K562 (cell line): ENCODE data around the gene IL17RA. TPM values are rescaled to one million over a fixed set of nuclear protein-coding genes. Genes with fewer than 3 reads are reported as not detected.

Experiments
- ELF1 ChIP-seq: fragments of 200-800 bp; sonication (Bioruptor generic); IDR thresholded peaks from 2 replicates; pipeline ENCODE4 v1.6.1; 2016; ENCODE audit warnings: missing genetic modification characterization, missing compliant biosample characterization
- HDAC8 ChIP-seq: fragments of 450-650 bp; IDR thresholded peaks from 2 replicates; pipeline ENCODE4 v1.6.1; 2016; ENCODE audit warnings: mild to moderate bottlenecking, missing genetic modification characterization, moderate library complexity, missing compliant biosample characterization
- ZNF717 ChIP-seq: fragments of 250-450 bp; sonication (Bioruptor Pico); IDR thresholded peaks from 2 replicates; pipeline ENCODE4 v1.5.0; 2021
- polyA plus RNA-seq, 8 experiments: library from polyadenylated mRNA; depleted of rRNA in 4 of 8; stranded (reverse) in 5 of 8; unstranded in 3 of 8; fragments of >200 nt; fragmentation: Nextera tagmentation in 2 of 8; fragmentation: Illumina TruSeq in 1 of 8; extraction: Ambion mirVana in 2 of 8; extraction: Trizol in 1 of 8; gene quantifications; 2 replicates each; pipeline versions ENCODE4 v1.2.1 to v1.2.3, GENCODE V29; 2011 to 2014; ENCODE audit warnings: inconsistent platforms in 1 of 8, missing spikeins in 1 of 8
- total RNA-seq, 7 experiments: library from RNA; depleted of rRNA in 6 of 7; stranded (reverse); fragments of >200 nt in 6 of 7; fragmentation: Illumina TruSeq in 2 of 7; extraction: Trizol in 2 of 7; gene quantifications; 2 replicates each; pipeline versions ENCODE4 v1.2.1 to v1.2.3, GENCODE V29; 2011 to 2021; ENCODE audit warnings: low replicate concordance in 1 of 7
- TF ChIP-seq, protein P1 (sequence below): fragments of 200-600 bp; sonication (generic); IDR thresholded peaks from one replicate; pipeline ENCODE4 v1.6.1; 2012; ENCODE audit warnings: mild to moderate bottlenecking, low read depth, low read length, inconsistent platforms
- TF ChIP-seq, protein P2 (sequence below): sonication (generic); formaldehyde crosslinking; IDR thresholded peaks from 2 replicates; pipeline ENCODE4 v1.8.0; 2022; ENCODE audit warnings: mild to moderate bottlenecking, missing genetic modification reagents

Gene IL17RA
- total and polyA plus RNA-seq, 9 of the 15 experiments (the other 6 are each of a cell fraction or from before 2014, with no cell fraction given): 0.17 to 11.8 (median 3.7) TPM

DNA sequence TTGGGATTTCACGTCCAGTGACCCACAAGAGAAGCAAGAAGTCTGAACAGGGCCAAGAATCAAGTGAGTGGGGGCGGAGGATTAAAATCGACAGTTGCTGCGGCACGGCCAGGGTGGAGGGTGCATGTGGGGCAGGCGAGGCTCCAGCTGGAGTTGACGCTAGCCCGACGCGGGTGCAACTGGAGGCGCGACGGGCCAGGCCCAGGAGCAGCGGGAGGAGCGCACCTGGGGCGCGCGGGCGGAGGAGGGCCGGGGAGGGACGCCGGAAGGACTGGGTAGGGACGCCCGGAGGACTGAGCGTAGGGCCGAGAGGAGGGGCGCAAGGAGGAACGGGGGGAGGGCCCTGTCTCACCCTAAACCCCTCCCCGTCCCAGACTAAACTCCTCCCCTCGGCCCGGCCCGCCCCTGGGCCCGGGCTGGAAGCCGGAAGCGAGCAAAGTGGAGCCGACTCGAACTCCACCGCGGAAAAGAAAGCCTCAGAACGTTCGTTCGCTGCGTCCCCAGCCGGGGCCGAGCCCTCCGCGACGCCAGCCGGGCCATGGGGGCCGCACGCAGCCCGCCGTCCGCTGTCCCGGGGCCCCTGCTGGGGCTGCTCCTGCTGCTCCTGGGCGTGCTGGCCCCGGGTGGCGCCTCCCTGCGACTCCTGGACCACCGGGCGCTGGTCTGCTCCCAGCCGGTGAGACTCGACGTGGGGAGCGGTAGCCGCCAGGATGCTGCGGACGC is at the start of gene IL17RA (continued):
- TF ChIP-seq, protein P1, sequence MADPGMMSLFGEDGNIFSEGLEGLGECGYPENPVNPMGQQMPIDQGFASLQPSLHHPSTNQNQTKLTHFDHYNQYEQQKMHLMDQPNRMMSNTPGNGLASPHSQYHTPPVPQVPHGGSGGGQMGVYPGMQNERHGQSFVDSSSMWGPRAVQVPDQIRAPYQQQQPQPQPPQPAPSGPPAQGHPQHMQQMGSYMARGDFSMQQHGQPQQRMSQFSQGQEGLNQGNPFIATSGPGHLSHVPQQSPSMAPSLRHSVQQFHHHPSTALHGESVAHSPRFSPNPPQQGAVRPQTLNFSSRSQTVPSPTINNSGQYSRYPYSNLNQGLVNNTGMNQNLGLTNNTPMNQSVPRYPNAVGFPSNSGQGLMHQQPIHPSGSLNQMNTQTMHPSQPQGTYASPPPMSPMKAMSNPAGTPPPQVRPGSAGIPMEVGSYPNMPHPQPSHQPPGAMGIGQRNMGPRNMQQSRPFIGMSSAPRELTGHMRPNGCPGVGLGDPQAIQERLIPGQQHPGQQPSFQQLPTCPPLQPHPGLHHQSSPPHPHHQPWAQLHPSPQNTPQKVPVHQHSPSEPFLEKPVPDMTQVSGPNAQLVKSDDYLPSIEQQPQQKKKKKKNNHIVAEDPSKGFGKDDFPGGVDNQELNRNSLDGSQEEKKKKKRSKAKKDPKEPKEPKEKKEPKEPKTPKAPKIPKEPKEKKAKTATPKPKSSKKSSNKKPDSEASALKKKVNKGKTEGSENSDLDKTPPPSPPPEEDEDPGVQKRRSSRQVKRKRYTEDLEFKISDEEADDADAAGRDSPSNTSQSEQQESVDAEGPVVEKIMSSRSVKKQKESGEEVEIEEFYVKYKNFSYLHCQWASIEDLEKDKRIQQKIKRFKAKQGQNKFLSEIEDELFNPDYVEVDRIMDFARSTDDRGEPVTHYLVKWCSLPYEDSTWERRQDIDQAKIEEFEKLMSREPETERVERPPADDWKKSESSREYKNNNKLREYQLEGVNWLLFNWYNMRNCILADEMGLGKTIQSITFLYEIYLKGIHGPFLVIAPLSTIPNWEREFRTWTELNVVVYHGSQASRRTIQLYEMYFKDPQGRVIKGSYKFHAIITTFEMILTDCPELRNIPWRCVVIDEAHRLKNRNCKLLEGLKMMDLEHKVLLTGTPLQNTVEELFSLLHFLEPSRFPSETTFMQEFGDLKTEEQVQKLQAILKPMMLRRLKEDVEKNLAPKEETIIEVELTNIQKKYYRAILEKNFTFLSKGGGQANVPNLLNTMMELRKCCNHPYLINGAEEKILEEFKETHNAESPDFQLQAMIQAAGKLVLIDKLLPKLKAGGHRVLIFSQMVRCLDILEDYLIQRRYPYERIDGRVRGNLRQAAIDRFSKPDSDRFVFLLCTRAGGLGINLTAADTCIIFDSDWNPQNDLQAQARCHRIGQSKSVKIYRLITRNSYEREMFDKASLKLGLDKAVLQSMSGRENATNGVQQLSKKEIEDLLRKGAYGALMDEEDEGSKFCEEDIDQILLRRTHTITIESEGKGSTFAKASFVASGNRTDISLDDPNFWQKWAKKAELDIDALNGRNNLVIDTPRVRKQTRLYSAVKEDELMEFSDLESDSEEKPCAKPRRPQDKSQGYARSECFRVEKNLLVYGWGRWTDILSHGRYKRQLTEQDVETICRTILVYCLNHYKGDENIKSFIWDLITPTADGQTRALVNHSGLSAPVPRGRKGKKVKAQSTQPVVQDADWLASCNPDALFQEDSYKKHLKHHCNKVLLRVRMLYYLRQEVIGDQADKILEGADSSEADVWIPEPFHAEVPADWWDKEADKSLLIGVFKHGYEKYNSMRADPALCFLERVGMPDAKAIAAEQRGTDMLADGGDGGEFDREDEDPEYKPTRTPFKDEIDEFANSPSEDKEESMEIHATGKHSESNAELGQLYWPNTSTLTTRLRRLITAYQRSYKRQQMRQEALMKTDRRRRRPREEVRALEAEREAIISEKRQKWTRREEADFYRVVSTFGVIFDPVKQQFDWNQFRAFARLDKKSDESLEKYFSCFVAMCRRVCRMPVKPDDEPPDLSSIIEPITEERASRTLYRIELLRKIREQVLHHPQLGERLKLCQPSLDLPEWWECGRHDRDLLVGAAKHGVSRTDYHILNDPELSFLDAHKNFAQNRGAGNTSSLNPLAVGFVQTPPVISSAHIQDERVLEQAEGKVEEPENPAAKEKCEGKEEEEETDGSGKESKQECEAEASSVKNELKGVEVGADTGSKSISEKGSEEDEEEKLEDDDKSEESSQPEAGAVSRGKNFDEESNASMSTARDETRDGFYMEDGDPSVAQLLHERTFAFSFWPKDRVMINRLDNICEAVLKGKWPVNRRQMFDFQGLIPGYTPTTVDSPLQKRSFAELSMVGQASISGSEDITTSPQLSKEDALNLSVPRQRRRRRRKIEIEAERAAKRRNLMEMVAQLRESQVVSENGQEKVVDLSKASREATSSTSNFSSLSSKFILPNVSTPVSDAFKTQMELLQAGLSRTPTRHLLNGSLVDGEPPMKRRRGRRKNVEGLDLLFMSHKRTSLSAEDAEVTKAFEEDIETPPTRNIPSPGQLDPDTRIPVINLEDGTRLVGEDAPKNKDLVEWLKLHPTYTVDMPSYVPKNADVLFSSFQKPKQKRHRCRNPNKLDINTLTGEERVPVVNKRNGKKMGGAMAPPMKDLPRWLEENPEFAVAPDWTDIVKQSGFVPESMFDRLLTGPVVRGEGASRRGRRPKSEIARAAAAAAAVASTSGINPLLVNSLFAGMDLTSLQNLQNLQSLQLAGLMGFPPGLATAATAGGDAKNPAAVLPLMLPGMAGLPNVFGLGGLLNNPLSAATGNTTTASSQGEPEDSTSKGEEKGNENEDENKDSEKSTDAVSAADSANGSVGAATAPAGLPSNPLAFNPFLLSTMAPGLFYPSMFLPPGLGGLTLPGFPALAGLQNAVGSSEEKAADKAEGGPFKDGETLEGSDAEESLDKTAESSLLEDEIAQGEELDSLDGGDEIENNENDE: no peak
- TF ChIP-seq HDAC8 (no peak), ZNF717 (CRISPR knock-in tag) (no peak), ELF1 (tag) (peak; percentile 85)
- TF ChIP-seq, protein P2, sequence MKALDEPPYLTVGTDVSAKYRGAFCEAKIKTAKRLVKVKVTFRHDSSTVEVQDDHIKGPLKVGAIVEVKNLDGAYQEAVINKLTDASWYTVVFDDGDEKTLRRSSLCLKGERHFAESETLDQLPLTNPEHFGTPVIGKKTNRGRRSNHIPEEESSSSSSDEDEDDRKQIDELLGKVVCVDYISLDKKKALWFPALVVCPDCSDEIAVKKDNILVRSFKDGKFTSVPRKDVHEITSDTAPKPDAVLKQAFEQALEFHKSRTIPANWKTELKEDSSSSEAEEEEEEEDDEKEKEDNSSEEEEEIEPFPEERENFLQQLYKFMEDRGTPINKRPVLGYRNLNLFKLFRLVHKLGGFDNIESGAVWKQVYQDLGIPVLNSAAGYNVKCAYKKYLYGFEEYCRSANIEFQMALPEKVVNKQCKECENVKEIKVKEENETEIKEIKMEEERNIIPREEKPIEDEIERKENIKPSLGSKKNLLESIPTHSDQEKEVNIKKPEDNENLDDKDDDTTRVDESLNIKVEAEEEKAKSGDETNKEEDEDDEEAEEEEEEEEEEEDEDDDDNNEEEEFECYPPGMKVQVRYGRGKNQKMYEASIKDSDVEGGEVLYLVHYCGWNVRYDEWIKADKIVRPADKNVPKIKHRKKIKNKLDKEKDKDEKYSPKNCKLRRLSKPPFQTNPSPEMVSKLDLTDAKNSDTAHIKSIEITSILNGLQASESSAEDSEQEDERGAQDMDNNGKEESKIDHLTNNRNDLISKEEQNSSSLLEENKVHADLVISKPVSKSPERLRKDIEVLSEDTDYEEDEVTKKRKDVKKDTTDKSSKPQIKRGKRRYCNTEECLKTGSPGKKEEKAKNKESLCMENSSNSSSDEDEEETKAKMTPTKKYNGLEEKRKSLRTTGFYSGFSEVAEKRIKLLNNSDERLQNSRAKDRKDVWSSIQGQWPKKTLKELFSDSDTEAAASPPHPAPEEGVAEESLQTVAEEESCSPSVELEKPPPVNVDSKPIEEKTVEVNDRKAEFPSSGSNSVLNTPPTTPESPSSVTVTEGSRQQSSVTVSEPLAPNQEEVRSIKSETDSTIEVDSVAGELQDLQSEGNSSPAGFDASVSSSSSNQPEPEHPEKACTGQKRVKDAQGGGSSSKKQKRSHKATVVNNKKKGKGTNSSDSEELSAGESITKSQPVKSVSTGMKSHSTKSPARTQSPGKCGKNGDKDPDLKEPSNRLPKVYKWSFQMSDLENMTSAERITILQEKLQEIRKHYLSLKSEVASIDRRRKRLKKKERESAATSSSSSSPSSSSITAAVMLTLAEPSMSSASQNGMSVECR: no peak
